GM19397 (cell line): Measurements from ENCODE around the gene RTCB.

Experiments
- ATAC-seq: cut with Tn5 transposase; IDR thresholded peaks from one replicate; pipeline ENCODE4 v1.9.1; 2021; ENCODE audit warnings: mild to moderate bottlenecking, moderate library complexity; ENCODE audit not compliant: unreplicated experiment

The RTCB gene

DNA sequence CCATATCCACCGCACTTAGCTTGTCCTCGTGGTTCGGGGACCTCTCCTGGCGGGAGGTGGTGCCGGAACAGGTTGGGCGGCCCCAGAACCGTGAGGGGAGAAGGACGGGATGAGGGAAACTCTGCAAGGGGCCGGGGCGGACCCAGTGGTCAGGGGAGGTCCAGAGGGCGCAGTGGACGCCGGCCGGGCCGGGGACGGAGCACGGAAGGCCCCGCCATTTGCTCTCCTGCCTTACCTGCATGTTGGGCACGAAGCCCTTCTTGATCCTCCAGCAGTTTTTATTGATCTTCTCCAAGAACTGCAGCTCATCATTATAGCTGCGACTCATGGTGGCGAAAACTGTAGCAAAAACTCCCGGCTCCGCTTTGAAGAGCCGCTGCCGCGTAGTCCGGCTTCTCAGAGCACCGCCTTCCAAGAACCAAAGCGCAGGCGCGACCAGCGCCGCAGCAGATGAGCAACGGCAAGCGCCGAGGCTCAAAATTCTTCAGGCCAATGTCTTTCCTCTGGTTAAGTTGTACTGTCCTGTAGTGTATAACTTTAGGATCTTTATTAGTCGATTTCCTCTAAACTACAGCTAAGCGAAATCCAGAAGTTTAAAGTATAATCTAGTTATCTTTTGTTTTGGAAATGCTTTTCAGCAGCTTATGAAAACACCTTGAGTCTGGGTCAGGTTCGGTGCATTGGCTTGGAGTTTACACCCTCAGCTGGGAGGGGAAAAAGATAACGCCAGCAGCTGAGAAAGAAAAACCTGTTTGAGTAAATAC is at the start of gene RTCB:
Gene RTCB, minus strand, starts transcription at position 419 of the 764 bp plus-strand sequence. Its CDS starts 91 bp downstream, at position 328.
- peak; percentile 64 for ATAC-seq

DNA sequence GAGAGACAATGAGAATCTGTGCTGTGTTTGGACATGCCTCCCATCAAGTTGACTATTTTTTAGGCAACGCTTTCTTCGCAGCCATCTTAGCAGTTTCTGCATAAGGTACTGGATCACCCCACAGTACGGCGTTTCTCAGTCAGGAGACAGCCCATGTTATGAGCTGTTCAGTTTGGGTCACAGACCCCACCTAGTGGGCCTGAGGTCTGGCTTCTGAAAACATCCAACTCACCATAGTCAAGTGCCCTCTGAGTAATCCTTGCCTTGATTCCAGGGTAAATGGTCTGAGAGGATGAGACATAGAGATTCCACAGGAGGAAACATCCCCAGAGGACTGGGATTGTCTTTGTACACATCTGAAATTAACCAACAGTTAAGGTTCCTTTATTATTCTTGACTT is 45.0 kb upstream of the RTCB start:
- no peak for ATAC-seq

DNA sequence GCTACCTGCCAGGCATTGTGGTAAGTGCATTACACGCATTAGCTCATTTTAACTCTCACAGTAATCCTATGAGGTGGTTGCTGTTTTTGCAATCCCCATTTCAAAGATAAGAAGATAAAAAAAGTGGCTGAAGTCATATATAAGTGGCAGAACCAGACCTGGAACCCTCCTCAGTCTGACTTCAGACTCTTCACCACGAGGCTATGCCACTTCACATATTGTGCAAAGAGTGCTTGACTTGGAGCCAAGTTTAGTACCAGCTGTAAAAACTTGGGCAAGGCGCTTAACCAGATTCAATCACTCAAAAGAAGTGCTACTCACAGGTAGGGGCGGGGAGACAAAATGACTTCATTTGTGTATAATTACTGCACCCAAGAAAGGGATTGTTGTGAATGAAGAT is 36.9 kb upstream of the RTCB start:
- no peak for ATAC-seq

DNA sequence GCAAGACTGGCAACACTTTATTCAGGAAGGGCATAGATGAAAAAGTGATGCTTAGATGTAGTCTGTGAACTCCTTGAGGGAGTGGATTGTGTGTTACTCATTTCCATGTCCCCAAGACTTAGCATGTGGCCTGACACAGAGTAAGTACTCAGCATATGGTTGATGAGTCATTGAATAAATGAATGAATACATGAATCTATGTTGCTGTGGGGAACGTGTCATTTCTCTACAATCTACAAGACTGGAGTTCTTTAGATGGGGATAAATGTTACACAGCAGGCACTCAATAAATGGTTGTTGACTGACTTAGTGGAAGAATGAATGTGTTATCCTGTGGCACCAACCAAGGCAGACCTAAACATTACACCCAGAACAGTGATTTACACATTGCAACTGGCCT is 34.3 kb upstream of the RTCB start:
- no peak for ATAC-seq

DNA sequence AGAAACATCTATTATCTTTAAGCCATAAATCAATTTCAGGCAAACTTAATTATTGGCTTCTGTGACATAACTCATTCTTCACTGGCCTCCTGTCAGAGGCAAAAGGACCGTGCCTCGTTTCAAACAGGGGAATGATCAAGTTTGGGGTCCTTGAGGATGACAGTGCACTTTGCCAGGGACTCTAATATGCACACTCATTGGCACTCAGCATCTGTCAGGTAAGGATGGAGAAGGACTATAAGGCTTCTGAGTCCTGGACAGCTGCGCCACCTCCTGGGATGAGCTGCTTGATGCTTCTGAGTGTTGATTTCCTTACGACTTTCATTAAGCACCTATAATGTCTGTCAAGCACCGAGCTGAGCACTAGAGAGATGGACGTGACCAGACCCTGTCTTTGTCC is 32.0 kb upstream of the RTCB start:
- no peak for ATAC-seq

DNA sequence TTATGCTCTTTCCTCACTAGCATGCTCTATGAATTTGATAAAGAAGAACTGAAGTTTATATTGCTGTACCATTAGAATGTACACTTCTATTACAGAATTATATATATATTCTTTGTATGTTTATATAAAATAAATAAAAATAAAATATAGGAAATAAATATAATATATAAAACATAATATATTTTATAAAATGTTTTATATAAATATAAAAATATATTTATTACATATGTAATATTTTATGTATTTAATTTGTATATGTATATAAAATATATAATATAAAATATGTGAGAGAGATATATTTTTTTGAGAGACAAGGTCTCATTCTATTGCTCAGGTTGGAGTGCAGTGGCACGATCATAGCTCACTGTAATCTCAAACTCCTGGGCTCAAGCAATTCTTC is 18.3 kb upstream of the RTCB start:
- ATAC-seq, result no peak

DNA sequence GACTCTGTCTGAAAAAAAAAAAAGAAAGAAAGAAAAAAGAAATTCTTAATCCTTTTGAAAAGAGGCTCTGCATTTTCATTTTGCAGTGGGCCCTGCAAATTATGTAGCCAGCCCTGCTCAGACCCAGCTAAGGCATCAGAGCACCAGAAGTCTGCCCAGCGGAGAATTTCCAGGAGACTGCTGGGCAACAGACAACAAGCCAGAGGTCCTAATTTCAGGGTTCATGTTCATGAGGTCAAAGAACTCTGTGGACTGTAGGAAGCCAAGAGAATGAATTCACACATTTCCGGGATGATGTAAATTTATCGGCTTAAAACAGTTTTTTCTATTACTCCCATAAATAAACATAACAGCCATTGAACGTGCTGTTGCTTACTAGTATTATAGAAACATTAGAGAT is 14.8 kb upstream of the RTCB start:
- no peak for ATAC-seq

DNA sequence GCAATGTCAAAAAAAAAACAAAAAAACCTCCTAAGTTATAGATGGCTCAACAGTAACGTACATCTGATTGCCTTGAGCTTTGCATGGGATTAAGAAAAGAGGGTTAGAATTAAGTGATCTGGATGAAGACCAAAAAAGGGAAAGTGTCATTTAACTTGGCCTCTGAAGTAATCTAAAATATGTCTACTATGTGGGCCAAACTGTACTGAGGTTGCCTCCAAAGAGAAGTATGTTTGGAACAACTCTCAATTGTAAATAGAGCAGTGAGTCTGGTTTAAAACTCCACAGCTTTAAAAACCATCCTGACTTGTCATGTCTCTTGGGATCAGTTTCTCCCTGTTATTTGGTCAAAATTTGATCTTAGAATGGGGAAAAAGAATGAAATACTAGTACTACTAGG is 11.6 kb upstream of the RTCB start:
- no peak for ATAC-seq

DNA sequence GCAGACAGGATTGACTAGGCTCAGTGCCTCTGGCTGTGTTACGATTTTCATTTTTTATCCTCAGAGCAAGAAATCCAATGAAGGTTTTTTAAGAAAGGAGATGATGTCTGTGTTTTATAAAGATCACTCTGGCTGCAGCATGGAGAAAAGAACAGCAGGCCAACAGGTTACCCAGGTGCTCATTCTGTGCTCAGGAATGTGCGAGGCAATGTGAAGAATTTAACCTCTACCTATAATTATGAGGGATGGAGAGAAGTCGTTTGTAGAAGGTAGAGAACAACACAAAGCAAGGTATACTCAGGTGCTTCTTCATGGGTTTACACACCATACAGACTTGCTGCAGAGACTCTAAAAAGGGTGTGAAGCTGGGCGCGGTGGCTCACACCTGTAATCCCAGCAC is 10.0 kb upstream of the RTCB start:
- no peak for ATAC-seq

DNA sequence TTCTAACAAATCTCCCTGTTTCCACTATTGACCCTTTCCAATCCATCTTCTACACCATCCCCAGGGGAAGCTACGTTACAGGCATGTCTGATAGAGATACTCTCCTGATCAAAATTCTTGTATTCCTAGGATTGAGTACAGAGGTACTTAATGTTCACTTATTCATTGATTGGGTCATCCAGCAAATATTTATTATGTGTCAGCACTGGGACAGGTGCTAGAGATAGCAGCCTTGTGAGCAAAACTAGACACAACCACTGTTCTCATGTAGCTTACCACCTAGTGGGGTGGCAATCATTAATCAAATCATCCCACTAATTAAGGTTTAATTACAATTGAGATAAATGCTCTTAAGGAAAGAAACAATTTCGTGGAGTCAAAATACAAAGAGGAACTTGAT is 9.4 kb upstream of the RTCB start:
- ATAC-seq, result no peak

DNA sequence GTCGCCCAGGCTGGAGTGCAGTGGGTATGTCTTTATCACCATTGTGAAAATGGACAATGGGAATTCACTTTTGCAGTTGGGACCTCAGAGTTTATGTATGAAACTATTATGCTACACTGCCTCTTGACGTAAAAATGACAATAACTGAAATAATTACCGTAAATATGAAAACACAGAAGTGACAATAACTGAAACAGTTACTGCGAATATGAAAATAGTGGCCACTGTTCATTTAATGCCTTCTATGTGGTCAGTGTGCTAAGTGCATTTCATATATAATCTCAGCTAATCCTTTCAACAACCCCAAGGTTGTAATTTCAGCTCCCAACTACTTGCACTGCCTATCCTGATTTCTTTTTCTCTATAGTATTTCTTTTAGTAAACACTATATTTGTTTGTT is 5.9 kb upstream of the RTCB start:
- ATAC-seq, result no peak

DNA sequence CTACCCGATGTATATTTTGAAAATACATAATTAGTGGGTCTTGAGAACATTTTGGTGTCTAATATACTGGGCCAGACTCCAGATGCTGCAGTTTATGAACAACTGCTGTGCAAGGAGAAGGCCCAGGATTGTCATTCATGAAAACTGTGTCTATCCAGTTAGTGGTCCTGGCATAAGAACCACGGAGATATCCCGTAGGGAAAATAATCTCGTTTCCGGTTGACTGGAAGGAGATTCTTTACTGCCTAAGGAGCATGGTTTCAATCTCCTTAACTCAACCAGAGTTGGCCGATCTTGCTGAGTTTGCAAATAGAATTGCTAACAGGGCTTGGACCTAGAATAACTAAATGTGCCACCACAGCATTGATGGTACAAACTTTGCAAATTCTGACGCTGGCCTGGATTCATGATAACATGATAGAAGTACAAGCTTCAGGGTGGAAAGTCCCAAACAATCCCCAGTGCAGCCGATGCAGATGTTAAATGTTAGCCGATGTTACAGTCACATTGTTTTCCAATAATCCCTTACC is 4.6 kb upstream of the RTCB start:
- ATAC-seq, result no peak

DNA sequence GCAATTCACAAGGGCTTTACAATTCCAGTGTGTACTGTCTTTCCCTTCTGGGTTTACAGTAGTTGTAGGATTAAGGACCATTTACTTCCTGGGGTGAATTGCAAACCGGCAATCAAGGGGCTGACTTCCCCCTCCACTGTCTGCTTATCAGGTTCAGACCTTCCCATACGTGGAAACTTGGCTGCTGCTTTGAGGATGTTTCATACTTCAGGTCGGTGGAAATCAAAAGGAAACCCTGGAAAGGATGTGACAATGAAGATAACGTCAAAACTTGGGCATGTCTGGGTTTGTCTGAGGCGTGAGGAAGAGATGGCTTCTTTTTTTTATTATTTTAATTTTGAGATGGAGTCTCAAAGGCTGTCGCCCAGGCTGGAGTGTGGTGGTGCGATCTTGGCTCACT is 2.1 kb upstream of the RTCB start:
- no peak for ATAC-seq

DNA sequence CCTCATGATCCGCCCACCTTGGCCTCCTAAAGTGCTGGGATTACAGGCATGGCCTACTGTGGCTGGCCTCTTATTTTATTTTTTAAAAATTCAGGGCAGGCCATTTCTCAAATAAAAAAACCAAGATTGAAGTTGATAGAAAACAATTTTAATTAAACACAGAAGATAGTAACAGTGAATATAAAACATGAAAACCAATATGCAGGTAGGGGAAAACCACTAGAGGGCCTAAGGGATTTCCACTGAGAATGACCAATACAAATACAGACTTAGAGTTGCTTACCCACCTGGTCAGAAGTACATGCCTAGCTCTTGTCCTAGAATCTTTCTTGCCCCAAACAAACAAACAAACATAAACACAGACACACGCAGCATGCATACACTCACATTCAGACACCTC is 1.7 kb upstream of the RTCB start:
- no peak for ATAC-seq

DNA sequence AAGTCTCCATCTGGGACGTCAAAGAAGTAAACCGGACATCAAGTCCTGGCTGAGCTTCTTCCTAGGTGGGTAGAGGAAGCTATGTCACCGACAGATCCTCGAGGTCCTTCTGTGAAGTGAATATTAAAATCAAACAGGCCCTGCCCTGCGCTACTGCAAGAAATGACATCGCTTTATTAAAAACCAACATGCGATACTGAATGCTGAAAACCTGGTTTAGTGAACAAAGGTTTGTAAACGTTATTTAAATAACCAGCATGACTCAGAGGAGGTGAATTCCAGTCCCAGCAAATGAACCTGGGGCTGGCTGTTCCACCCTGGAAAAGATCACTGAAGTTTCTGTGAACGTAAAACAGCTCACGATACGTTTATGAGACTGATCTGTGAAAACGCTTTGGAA is 645 bp downstream of the RTCB start:
- peak; percentile 5 for ATAC-seq

DNA sequence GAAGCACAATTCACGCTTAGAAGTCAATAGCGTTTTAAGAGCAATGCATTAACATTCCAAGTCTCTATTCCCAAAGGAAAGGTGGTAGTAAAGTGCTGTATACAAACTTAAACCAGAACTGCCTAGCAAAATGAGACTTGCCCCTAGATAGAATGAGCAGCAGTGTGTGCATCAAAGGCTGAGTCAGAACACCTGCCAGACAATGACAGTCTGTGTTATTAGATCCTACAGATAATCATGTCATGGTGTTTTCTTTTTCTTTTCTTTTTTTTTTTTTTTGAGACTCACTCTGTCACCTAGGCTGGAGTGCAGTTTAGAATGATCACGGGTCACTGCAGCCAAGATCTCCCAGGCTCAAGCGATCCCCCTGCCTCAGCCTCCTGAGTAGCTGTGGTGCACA is 1.6 kb downstream of the RTCB start:
- no peak for ATAC-seq

DNA sequence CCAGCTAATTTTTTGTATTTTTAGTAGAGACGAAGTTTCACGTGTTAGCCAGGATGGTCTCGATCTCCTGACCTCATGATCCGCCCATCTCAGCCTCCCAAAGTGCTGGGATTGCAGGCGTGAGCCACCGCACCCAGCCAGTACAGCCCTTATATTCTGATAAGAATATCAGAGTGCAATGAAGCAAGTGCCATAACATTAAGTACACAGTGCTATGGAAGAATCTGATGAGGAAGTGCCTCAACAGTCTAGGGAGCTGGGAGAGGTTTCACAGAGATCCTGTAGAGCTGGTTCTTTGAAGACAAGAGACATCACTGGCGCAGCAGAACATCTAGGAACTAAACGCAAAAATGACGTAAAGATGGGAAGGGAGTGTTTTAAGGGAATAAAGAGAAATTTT is 2.1 kb downstream of the RTCB start:
- ATAC-seq, result no peak

DNA sequence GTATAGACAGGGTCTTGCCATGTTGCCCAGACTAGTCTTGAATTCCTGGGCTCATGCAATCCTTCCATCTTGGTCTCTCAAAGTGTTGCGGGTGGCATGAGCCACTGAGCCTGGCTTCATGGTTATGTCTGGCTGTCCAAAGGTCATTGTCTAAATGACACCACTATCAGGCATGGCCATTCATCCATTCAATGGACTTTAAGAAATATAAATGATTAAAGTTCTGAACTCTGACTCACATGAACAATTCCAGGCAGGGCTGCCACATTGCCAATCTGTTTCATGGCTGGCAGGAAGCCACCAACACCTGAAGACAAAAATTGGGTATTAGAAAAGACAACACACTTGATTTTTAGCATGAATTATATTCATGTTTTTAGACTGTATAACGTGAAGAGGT is 4.1 kb downstream of the RTCB start:
- ATAC-seq, result no peak

DNA sequence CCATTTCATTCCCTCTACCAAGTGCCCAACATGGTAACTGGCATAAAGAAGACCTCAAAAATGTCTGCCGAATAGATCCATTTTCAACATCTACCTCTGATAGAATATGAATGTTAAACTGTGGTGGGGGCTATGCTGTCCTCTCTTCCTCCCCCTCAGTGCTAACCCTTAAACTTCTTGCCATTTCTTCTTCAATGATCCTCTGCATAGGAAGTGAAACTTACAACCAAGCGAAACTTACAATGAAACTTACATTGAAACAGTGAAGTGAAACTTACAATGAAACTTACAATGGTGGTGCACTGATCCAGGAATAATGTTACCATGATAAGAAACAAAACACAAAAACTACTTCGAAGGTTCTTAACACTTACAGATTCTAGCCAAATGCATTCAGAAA is 4.7 kb downstream of the RTCB start:
- no peak for ATAC-seq

DNA sequence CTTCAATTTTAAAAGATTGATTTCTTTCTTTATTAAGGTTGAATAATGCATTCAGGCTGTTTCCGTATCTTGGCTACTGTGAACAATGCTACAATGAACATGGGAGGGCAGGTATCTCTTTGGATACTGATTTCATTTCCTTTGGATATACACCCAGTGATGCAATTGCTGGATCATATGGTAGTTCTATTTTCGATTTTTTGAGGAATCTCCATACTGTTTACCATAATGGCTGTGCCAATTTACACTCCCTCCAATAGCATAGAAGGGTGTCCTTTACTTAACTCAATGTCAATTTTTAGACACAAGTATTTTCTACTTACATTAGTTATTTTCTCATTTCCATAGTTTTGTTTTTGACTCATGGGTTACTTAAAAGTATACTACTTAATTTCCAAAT is 8.0 kb downstream of the RTCB start:
- ATAC-seq, result no peak

DNA sequence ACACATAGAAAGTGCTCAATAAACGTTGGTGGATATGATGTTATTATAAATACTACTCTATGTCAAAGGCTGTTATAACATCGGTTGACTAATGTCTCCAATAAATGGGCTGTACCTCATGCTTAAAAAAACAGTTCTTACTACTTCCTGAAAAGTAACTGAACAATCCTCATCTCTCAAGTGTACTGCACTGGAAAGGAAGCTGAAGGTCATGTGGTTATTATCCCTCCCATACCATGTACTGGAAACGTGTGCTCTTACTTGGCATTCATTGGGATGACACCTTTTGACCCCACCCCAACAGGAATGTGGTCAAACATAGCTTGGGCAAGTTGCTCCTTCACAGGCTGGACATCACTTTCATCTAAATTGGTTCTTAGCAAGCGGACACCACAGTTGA is 10.6 kb downstream of the RTCB start:
- ATAC-seq, result no peak

DNA sequence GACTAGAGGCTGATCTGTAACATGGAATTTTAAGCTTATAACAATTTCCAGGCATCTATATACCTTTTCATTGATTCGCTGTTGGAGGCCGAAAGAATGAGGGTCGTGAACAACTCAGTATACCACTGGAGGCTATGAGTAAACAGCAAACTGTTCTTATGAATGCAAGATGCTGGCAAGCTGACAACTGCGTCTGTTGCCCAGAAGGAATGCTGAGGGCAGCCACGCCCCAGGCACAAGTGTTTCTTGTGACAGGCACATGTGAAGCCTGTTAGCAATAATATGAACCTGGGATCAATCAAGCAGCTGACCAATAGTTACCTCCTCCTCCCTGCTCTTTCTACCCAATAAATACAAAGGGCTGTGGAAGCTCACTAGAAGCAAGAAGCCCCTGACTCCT is 15.3 kb downstream of the RTCB start:
- no peak for ATAC-seq

DNA sequence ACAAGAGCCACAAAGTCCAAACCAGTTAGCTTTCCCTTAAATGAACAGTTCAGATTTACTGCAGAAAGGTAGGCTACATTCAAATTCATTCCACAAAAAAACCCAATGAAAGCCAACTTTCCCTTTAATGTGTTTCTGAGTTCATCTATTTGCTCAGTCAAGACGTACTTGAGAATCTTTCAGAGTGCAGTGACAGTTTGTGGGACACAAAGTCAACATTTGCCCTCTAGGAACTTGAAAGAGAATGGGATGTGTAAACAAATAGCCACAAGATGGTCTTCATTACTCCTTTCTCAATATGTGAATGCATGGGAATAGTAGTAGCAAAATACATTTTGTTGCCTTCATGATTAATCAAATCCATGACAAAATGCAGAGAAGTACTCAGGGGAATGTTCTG is 15.8 kb downstream of the RTCB start:
- ATAC-seq, result no peak
